Amniotic epithelial cell (primary cell): ENCODE measurements around the gene CDC34.
A peak's percentile ranks its signal among the peaks of the same experiment; 100 is the strongest.

Experiments used
- DNase-seq: peaks from one replicate; pipeline ENCODE4 v3.0.0-alpha.2; 2010; ENCODE audit warnings: low read depth

Gene CDC34

DNA sequence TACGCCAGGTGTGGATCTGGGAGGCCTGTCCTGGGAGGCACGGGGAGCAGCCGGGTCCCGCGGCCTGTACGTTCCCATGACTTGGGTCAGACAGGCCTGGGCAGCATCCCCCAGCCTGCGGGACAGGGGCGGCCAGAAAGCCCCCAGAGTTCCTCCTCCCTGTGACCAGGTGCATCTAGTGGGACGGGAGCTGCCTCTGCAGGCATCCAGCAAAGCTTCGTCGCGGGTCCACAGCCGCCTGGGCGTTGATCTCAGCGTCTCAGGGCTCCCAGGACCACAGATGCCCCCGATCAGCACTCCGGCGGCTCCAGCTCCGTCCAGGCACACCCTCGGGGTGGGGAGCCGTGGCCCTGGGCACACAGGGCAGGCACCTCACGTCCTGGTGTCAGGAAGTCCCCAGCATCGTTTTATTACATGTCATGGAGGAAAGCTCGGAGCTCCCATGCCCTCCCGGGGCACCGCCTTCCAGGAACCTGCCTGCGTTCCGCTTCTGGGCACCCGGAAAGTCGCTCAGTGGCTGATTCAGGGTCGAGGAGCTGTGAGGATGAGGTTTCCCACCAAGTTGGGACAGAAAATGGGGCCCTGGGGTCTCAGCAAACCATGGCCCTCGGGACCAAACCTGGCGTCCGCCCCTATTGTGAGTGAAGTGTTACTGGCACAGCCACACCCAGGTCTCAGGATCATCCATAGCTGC is 10.8 kb downstream of the CDC34 start:
- DNase-seq: no peak

DNA sequence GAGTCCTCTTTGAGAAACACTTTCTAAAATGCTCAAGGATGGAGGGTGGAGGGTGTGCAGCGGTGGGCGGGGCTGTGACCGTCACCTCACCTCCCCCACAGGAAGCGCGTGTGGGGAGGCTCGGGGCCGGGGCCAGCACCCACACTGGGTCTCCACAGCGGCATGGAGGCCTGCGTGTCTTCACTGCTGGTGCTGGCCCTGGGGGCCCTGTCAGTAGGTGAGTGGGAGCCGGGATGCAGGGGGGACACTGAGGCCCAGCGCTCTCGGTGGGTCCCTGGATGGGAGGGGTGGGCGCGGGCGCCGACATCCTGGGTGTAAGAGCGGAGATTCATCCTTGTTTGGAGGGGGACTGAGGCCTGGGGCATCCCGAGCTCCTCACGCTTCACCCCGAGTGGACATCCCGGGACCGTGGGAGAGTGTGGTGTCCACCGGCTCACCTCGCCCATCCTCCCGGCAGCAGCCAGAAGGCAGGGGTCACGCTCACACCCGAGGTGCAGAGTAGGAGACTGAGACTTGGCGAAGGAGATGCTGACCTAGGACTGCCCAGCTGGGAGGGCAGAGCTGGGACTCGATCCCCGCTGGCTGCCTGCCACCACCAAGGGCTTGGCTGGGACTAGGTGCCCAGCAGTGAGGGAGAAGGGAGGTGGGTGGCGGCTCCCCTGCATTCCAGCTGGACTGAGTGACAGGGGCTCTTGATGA is 12.5 kb downstream of the CDC34 start, which contains the start of gene GZMM:
Gene GZMM, plus strand, starts transcription at position 144 of the 699 bp plus-strand sequence. Its CDS starts 19 bp downstream, at position 163.
- DNase-seq: no peak

DNA sequence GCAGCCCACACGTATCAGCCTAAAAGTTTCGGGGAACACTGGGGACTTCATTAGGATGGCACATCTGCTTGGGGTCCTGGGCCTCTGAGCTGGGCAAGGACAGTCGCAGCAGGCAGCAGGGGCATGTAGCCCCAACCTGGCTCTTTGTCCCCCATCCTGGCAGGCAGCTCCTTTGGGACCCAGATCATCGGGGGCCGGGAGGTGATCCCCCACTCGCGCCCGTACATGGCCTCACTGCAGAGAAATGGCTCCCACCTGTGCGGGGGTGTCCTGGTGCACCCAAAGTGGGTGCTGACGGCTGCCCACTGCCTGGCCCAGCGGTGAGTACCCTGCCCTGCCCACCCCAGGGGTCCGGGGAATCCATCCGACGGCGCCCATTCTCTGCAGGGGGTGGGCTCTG is 15.6 kb downstream of the CDC34 start:
- DNase-seq: no peak

DNA sequence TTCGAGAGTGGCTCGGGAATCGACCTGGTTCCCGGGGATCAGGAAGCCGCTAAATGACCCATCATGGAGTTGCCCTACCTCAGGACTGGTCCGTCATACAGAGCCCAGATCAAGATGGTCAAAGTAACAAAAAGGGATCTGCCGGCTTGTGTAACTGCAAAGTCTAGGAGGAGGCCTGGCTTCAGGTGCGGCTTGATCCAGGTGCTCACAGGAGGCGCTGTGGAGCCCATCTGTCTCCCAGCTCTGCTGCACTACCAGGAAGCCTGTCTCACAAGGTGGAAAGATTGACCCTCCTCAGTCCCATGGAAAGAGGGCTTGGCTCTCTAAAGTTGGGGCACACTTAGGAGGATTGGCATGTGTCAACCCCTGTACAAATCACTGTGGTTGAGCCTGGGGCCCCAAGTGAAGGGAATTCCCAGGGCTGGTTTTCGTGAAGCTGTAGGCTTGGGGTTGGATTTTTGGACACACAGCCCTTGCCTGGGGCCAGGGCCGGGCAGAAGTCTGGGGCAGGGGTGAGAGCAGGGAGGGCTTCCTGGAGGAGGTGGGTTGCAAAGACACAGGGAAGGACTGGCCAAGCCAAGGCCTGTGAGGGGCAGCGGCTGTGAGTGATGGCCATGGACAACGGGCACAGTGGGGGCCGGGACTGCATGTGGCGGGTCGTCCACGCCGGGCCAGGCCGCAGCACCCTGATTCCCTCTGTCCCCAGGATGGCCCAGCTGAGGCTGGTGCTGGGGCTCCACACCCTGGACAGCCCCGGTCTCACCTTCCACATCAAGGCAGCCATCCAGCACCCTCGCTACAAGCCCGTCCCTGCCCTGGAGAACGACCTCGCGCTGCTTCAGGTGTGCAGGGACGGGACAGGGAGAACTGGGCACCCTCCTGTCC is 16.5 kb downstream of the CDC34 start:
- no peak for DNase-seq

DNA sequence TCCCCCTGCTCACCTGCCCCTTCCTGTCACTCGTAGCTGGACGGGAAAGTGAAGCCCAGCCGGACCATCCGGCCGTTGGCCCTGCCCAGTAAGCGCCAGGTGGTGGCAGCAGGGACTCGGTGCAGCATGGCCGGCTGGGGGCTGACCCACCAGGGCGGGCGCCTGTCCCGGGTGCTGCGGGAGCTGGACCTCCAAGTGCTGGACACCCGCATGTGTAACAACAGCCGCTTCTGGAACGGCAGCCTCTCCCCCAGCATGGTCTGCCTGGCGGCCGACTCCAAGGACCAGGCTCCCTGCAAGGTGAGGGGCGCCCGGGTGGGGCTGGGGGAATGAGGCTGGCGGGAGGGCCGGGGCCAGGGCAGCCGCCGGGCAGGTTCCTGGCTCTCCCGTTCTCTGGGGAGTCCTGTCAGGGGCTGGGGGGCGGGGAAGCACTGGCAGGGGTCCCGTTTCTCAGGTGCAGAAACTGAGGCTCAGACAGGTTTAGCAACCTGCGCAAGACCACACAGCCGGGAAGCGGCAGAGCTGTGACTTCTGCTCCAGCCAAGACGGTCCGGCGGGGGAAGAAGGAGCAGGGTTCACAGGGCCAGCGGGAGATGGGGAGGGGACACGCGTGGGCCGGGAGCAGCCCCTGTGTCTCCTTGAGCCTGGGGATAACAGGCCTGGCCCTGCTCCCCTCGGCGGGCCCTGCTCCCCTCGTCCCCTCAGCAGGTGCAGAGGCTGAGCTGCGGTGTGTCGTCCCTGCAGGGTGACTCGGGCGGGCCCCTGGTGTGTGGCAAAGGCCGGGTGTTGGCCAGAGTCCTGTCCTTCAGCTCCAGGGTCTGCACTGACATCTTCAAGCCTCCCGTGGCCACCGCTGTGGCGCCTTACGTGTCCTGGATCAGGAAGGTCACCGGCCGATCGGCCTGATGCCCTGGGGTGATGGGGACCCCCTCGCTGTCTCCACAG is 17.6 kb downstream of the CDC34 start:
- DNase-seq: no peak

DNA sequence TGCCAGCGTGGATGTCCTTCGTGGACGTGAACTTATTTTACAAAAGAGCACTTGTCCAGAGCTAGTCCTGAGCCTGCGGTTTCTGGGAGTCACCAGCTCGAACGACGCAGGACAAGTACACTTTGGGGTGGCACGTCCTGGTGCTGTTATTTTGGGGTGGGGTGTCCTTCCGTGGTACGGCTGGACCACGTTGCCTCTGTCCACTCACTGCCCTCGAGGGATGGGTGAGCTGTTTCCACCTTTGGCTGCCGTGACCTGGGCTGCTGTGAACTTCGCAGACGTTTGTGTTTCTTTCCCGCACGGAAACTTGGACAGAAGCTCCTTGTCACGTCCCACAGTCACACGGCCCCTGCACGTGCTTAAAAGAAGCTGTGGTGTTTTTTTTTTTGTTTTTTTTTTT is 23.3 kb downstream of the CDC34 start:
- DNase-seq: no peak

DNA sequence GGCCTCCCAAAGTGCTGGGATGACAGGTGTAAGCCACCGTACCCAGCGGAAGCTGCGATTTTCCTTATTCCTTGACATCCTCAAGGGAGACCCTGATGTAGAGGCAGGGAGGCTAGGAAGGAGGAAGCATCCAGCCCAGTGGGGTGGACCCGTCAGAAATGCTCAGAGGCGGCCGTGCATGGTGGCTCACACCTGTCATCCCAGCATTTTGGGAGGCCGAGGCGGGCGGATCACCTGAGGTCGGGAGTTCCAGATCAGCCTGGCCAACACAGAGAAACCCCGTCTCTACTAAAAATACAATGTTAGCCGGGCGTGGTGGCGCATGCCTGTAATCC is 23.9 kb downstream of the CDC34 start:
- DNase-seq: no peak

DNA sequence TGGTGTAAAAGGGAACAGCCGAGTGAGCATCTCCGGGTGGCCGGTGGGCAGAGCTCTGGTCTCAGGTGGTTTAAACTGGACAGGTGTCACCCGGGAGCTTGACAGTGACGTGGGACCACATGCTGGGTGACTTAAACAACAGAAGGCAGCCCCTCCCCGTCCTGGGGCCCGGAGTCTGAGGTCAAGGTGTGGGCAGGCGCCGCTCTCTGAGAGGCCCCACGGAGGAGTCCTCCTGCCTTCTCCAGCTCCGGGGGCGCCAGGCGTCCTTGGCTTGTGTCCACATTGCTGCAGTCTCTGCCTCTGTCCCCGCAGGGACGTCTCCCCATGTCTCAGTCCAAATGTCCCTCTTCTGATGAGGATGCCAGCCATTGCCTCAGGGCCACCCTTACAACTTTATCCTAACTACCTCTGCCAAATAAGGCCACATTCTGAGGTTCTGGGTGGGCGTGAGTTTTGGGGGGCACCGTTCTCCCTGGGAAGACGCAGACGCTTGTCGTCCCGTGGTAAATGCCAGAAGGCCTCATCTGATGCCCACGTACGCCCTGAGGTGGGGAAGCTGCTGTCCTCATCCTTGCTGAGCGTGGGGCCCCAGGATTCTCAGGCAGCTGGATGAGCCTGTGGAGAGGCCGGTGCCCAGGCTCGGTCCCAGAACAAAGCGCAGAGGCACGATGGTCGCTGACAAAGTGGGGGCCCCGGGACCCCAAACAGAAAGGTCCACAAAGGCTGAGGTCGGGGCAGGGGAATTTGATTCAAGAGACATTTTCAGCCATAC is 25.2 kb downstream of the CDC34 start:
- DNase-seq: no peak

DNA sequence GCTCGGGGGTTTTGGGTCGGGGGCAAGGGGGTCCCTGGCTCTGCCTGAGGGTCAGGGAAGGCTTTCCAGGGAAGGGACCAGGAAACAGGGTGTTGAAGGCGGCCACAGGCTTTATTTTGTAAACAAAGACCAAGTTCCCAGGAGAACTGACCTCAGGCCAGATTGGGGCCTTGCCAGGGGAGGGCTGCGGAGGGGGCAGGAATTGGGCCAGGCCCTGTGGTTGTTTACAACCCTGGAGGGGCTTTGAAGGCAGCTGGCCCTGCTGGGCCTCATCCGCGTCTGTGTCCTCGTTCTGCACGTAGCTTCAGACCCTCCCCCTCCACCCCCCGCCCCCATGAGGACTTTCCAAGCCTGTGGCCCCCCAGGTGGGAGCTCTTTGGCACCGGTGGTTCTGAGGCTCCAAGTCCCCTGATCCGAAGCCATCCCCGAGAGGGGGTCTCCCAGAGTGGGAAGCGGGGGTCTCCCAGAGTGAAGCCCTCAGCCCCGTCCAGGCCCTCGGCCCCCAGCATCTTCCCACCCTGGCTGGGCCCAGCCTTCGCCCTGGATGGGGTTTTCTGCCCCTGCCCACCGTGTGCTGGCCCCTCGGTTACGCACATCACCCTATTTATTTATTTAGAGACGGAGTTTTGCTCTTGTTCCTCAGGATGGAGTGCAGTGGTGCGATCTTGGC is 27.3 kb downstream of the CDC34 start:
- peak; percentile 76 for DNase-seq

DNA sequence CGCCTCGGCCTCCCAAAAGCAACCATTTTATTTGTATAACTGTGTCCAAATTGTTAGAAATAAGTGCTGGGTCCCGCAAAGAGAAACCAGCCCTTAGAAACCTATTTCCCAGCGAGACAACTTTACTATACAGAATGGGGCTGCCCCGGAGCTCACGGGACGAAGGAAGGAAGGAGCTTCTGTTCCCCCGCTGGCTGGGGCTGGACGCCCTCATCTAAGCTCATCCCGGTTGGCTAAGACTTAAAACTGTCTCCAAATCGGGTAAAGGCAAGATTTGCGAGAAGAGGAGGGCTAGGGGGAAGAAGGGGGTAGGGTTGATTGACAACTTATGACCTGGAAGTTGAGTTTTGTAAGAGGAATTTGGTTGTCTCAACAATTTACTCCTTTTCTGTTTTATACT is 28.6 kb downstream of the CDC34 start:
- DNase-seq: no peak

DNA sequence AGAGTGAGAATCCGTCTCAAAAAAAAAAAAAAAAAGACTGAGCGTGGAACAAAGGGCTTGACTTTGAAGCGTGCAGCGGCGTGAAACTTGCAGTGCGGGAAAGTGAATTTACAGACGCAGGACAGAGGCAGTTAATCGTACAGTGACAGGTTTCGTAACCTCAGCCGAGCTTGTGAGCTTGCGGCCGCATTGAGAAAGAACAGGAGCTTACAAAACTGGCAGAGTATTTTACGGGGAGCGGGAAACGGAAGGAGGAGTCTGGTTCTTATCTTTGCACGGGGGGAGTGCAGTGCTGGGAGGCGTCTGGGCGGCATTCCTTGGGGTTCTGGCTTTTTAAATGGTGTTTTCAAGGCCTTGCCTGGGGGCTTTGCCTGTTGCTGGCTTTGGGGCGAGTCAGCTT is 34.8 kb downstream of the CDC34 start:
- DNase-seq: peak; percentile 100

DNA sequence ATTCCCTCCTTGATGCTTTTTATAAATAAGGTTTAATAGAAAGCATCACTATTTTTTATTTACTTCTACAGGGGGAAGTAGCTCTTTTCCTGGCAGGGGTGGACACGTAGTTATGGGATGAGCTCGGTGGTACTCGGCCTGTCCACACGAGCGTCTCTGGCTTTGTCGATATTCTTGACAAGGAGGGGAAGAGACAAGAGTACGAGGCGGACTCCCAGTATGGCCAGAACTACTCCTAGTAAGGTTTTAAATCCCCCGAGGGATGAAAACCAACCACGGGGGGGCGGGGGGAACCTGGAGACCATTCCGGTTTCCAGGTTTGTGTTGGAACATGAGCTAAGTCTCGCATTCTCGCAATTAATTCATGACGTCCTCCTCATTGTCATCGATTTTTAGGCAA is 35.3 kb downstream of the CDC34 start:
- no peak for DNase-seq

DNA sequence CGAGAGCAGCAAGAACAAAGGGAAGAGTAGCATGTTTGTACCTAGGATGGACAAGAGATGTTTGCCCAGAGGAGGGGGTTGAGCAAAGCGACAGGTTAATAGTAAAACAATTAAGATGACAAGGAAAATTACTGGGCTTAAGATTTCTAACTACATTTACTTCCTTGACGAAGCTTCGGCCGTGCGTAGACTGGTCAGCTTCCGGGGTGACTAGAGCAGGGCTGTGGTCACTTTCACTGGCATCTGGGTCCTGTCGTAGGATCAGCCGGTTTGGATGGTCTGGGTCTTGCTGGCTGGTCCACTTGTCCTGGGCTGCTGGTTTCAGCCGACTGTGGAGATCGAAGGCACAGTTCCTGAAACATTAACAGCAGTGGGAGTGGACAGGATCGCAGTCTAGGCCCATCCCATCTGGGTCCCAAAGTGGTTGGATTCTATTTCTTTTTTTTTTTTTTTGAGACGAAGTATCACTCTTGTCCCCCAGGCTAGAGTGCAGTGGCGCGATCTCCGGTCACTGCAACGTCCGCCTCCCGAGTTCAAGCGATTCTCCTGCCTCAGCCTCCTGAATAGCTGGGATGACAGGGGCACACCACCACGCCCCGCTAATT is 35.8 kb downstream of the CDC34 start:
- DNase-seq: no peak

DNA sequence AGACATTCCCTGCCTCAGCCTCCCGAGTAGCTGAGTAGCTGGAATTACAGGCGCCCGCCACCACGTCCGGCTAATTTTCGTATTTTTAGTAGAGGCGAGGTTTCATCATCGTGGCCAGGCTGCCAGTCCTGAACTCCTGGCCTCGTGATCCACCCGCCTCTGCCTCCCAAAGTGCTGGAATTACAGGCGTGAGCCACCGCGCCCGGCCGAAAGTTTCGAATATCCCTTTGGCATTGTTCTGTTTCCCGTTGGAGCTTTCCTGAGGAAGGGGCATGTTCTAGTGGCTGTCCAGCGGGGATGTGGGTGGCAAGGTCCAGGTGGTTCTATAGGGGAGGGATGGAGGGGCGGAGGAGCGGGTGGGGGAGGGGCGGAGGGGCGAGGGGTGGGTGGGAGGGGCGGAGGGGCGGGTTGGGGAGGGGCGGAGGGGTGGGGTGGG is 38.7 kb downstream of the CDC34 start:
- DNase-seq: no peak

DNA sequence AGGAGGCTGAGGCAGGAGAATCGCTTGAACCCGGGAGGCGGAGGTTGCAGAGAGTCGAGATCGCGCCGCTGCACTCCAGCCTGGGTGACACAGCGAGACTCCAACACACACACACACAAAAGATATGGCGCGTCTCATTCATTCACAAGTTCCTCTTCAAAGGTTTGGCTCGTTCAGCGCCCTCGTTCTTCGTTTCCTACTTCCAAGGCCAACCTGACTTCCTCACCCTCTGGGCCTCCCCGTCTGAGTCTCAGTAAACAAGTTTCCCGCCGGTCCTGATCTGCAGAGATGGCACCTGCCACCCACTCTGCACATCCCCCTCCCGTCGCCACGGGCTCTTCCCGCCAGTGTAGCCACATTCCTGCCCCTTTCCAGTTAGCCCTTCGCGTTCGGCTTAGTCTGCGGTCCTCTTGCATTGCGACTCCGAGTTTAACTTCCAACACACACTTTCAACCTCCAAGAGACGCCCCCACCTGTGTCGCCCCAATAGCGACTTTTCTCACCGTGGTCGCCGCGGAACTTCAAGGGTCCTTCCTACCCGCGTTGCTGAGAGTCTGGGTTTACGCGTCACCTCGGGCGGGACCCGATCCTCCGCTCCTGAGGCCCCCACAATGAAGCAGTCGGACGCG is 39.5 kb downstream of the CDC34 start:
- peak; percentile 33 for DNase-seq

DNA sequence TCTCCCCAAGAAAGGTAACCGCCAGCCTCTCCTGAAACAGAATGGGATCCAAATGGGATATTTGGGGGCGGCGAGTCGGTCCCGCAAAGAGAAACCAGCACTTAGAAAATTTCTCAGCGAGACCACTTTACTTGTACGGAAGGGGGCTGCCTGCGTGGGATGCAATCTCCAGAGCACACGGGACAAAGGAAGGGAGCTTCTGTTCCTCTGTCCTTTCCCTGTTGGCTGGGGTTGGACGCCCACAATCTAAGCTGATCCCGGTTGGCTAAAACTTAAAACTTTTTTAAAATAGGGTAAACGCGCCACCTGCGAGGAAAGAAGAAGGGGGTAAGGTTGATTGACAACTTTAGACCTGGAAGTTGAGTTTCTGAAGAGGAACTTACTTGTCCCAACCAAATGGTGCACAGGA is 40.0 kb downstream of the CDC34 start:
- peak; percentile 37 for DNase-seq

DNA sequence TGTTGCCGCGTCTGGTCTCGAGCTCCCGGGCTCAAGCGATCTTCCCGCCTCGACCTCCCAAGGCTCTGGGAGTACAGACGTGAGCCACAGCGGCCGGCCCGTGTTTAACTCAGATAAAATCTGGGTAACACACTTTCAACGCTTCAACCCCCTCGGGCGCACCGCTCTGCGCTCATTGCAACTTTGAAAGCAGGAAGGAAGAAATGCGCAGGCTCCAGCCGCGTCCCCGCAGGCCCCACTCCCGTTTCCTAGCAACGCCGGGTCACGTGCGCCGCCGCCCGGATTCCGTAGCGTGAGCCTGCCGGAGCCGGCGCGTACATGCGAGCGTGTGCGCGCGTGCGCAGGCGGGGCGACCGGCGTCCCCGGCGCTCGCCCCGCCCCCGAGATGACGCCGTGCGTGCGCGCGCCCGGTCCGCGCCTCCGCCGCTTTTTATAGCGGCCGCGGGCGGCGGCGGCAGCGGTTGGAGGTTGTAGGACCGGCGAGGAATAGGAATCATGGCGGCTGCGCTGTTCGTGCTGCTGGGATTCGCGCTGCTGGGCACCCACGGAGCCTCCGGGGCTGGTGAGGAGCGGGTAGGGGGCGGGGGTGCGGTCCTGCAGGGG is 40.7 kb downstream of the CDC34 start, which contains the start of gene BSG:
Gene BSG, plus strand, starts transcription at position 457 of the 603 bp plus-strand sequence. Its CDS starts 39 bp downstream, at position 496.
- DNase-seq: peak; percentile 95

DNA sequence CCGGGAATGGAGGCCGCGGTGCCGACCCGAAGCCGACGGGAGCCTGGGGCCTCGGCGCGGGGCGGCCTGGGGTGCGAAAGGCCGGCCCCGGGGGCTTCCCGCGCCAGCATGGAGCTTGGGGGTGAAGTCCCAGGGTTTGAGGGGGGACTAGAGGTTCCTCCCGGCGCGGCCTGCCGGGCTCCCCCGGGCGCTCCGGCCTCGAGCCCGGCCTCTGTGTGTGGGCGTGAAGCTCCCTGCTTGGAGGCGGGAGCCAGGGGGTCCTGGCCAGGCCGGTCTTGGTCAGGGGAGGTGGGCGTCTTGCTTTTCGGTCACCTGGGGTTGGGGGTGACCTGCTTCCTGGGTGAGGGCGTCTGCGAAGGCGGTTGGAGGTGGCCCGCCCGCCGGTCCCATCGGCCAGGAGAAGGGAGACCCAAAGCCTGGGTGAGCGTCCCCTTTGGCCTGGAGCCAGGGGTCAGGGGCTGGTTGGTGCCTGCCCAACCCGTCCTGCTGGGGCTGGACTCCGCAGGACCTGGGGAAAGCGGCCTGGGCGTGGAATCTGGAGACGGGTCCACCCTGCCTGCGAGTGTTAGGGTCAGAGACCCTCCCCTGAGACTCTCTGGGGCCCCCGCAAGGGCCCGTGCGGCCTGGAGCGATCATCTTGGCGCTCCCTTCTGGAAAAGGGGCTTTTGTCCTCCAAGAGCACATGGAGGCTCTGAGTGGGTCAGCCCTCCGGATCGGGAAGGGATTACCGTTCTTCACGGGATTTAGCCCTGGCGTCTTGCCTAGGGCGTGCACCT is 41.4 kb downstream of the CDC34 start:
- peak; percentile 65 for DNase-seq
